ENCODE measurements around the gene PDS5B.

DNA sequence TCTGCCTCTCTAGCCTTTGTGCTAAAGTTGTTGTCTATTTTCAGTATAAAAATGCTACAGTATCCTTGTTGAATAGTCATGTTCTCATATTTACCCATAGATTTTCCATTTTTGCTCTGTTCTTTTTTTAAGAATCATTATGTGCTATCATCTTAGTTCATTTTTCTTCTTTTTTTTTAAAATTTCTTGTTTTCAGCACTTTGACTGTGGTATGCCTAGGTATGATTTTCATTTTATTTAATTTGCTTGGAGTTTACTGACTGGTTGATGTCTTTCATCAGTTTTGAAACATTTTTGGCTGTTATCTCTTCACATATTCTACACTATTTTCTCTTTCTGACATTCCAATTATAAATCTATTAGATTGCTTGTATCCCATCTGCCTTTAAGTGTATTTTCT, 192.9 kb downstream of the PDS5B start:
- TF ChIP-seq, protein P1, sequence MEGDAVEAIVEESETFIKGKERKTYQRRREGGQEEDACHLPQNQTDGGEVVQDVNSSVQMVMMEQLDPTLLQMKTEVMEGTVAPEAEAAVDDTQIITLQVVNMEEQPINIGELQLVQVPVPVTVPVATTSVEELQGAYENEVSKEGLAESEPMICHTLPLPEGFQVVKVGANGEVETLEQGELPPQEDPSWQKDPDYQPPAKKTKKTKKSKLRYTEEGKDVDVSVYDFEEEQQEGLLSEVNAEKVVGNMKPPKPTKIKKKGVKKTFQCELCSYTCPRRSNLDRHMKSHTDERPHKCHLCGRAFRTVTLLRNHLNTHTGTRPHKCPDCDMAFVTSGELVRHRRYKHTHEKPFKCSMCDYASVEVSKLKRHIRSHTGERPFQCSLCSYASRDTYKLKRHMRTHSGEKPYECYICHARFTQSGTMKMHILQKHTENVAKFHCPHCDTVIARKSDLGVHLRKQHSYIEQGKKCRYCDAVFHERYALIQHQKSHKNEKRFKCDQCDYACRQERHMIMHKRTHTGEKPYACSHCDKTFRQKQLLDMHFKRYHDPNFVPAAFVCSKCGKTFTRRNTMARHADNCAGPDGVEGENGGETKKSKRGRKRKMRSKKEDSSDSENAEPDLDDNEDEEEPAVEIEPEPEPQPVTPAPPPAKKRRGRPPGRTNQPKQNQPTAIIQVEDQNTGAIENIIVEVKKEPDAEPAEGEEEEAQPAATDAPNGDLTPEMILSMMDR (IDR thresholded peaks at IDR 0.05), result no peak
- TF ChIP-seq POLR2A (IDR thresholded peaks at IDR 0.05), result no peak

All from Peyer's patch (tissue), 4 donors.